Measurements from ENCODE around the gene ZNF804B. TPM values are rescaled to one million over a fixed set of nuclear protein-coding genes. Genes with fewer than 3 reads are reported as not detected.

The ZNF804B gene
- total and polyA plus RNA-seq, 2 of the 4 experiments (the other 2 are of a cell fraction), result not detected

DNA sequence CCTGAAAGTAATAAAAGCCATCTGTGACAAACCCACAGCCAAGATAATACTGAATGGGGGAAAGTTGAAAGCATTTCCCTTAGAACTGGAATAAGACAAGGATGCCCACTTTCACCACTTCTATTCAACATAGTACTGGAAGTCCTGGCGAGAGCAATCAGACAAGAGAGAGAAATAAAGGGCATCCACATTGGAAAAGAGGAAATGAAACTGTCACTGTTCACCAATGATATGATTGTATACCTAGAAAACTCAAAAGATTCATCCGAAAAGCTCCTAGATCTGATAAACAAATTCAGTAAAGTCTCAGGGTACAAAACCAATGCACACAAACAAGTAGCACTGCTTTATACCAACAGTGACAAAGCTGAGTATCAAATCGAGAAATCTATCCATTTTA lies 617.7 kb downstream of the ZNF804B start:
- POLR2A ChIA-PET (ENCODE audit: unreplicated experiment), result no interaction called here

More for the DNA sequence above, 617.7 kb downstream of the ZNF804B start:
- ATAC-seq (ENCODE audit: low read depth) (no peak), DNase-seq (no peak)
- no peak overlapping the region for H2BK120ac ChIP-seq (ENCODE audit: low read depth, low read length)
- H3K79me1 ChIP-seq (ENCODE audit: low read depth in 1 of 2, low read length in 2 of 2), result no peaks in the 10 kb centered on the region
- intact Hi-C loops (cut with micrococcal nuclease), result no loop called here
- no TSS peak for BruUV-seq (replicated peaks)
- H3K27me3 ChIP-seq (ENCODE audit: control insufficient read depth, insufficient read depth, low read length), result no peaks in the 10 kb centered on the region
- no peak overlapping the region for H2AK9ac ChIP-seq (replicated peaks; ENCODE audit: low read depth, low read length, poor library complexity)
- H3K18ac ChIP-seq (ENCODE audit: low read depth, low read length), result no peak overlapping the region
- H3K9me3 ChIP-seq (ENCODE audit: control insufficient read depth, insufficient read depth, low read length), result peaks cover 3% of the 10 kb centered on the region
- H2BK15ac ChIP-seq (ENCODE audit: low read depth, low read length), result no peak overlapping the region
- H3K9me1 ChIP-seq (ENCODE audit: insufficient read depth, low read length), result no peaks in the 10 kb centered on the region
- H4K8ac ChIP-seq (ENCODE audit: low read depth in 2 of 2, low read length in 2 of 2), result no peak overlapping the region
- no peak overlapping the region for H3K4me2 ChIP-seq (ENCODE audit: low read depth, low read length)
- H3K56ac ChIP-seq (ENCODE audit: extremely low read depth, insufficient read depth, low read length), result no peak overlapping the region
- H2AFZ ChIP-seq (replicated peaks; ENCODE audit: low read length, poor library complexity), result no peak overlapping the region
- no peaks in the 10 kb centered on the region for H4K20me1 ChIP-seq (ENCODE audit: insufficient read depth, low read length)
- no peak overlapping the region for H3K9ac ChIP-seq (ENCODE audit: low read depth, low read length)
- in situ Hi-C loops (cut with MboI; ENCODE audit: low sequenced_read_pairs), result no loop called here
- CTCF ChIA-PET, result no interaction called here
- H2BK5ac ChIP-seq (ENCODE audit: low read depth, low read length, poor library complexity, severe bottlenecking), result no peak overlapping the region
- H3K27ac ChIP-seq (ENCODE audit: insufficient read depth, low read length), result no peak overlapping the region
- no CpG with 5 or more reads among the region's 3 CpGs for WGBS, 2 experiments (ENCODE audit: extremely low coverage in 2 of 2, insufficient read length in 1 of 2)
- no peak overlapping the region for H3K4ac ChIP-seq (ENCODE audit: low read depth, low read length)
- no peak overlapping the region for H3K14ac ChIP-seq (replicated peaks; ENCODE audit: low read depth, low read length)
- no peak overlapping the region for H2BK20ac ChIP-seq (ENCODE audit: low read depth, low read length)
- H4K5ac ChIP-seq (ENCODE audit: low read depth, low read length), result no peak overlapping the region
- no peak overlapping the region for H3K23ac ChIP-seq (ENCODE audit: low read depth, low read length)
- H3K4me3 ChIP-seq (ENCODE audit: insufficient read depth, low read depth, low read length), result no peak overlapping the region
- dilution Hi-C loops (cut with HindIII; ENCODE audit: low sequenced_read_pairs, unreplicated experiment), result no loop called here
- no peaks in the 10 kb centered on the region for H3K4me1 ChIP-seq (ENCODE audit: control insufficient read depth, insufficient read depth, low read length)
- no peak overlapping the region for H4K91ac ChIP-seq (ENCODE audit: insufficient read depth, low read depth, low read length)
- no peak overlapping the region for H2AK5ac ChIP-seq (ENCODE audit: low read depth, low read length)
- H3K36me3 ChIP-seq (ENCODE audit: control insufficient read depth, insufficient read depth, low read length), result no peaks in the 10 kb centered on the region
- no peak for TF ChIP-seq MAZ (IDR thresholded peaks at IDR 0.05; ENCODE audit: borderline replicate concordance, low read depth, low read length)
- no peak for TF ChIP-seq RFX5 (IDR thresholded peaks at IDR 0.05; ENCODE audit: low read depth, low read length)
- TF ChIP-seq USF2 (IDR thresholded peaks at IDR 0.05; ENCODE audit: low read depth, low read length), result no peak
